Esophagus squamous epithelium (tissue), 5 donors: ENCODE data around the gene FILIP1L. TPM values are rescaled to one million over a fixed set of nuclear protein-coding genes. Genes with fewer than 3 reads are reported as not detected.
A peak's percentile ranks its signal among the peaks of the same experiment; 100 is the strongest.

Source experiments
- DNase-seq: peaks from one replicate; lab custom pipeline; 2025; lab: John Stamatoyannopoulos, UW
- H3K27ac ChIP-seq, 4 donors: fragments of 200-600 bp; sonication (generic); one replicate each; pipeline ENCODE4 v1.5.1; 2016 to 2019; ENCODE audit warnings: mild to moderate bottlenecking in 1 of 4
- H3K27me3 ChIP-seq, 4 donors: fragments of 200-600 bp; sonication (generic); 1 replicate in 3 of 4; 2 replicates in 1 of 4; pipeline versions ENCODE4 v1.5.1 to v1.6.0; 2017 to 2021; ENCODE audit warnings: antibody characterized with exemption in 1 of 4
- H3K36me3 ChIP-seq, 3 donors: fragments of 200-600 bp; sonication (generic); one replicate each; pipeline ENCODE4 v1.5.1; 2016 to 2019
- H3K4me1 ChIP-seq, 3 donors: fragments of 200-600 bp; sonication (generic); one replicate each; pipeline ENCODE4 v1.5.1; 2017 to 2019
- H3K4me3 ChIP-seq, 4 donors: fragments of 200-600 bp; sonication (generic); 1 replicate in 3 of 4; 2 replicates in 1 of 4; pipeline ENCODE4 v1.5.1; 2016 to 2019; ENCODE audit warnings: mild to moderate bottlenecking in 2 of 4, moderate library complexity in 1 of 4
- H3K9me3 ChIP-seq, 3 donors: fragments of 200-600 bp; sonication (generic); one replicate each; pipeline ENCODE4 v1.5.1; 2016 to 2019
- CTCF ChIP-seq, 6 experiments: fragments of 450-650 bp in 4 of 6; fragments of 200-600 bp in 2 of 6; sonication (generic) in 2 of 6; IDR thresholded peaks; one replicate each; pipeline ENCODE4 v1.5.1; 2016 to 2019; ENCODE audit warnings: antibody characterized with exemption in 6 of 6, mild to moderate bottlenecking in 4 of 6, moderate library complexity in 4 of 6
- POLR2A ChIP-seq, 4 donors: fragments of 450-650 bp; IDR thresholded peaks; one replicate each; pipeline ENCODE4 v1.6.1; 2017; ENCODE audit warnings: antibody characterized with exemption in 4 of 4, mild to moderate bottlenecking in 4 of 4, moderate library complexity in 3 of 4
- WGBS, 2 donors: methylation state at CpG; one replicate each; pipeline ENCODE4 v1.1.5; 2018; 5-methylcytosine and 5-hydroxymethylcytosine counted together
- intact Hi-C: fragments of 100-400 bp; cut with DNase I; formaldehyde crosslinking; loops from one replicate; pipeline ENCODE4 v1.15.0; 2022
- total RNA-seq, 4 donors: library from RNA; depleted of rRNA; stranded (reverse); fragments of >200 nt; gene quantifications; one replicate each; pipeline ENCODE4 v1.1.0, GENCODE V29; 2016
- donor health status: DM: yes; HTN: yes; CAD: no.

Gene FILIP1L
- total RNA-seq, 4 donors from 2014 or later = 2.5 to 23.5 (median 10.7) TPM

GRCh38 chr3:100005665-100006393 lies 108.5 kb downstream of the FILIP1L start:
- Histone ChIP-seq H3K4me1 (peaks cover 9 to 73% (median 34%) of the 10 kb centered on the region in 3 donors), H3K27ac (peak overlapping the region in 3 of 4 donors; percentile 28 to 54 (median 30)), H3K4me3 (no peak overlapping the region), H3K36me3 (no peaks in the 10 kb centered on the region), H3K9me3 (no peaks in the 10 kb centered on the region), H3K27me3 (no peaks in the 10 kb centered on the region)
- TF ChIP-seq POLR2A (IDR thresholded peaks at IDR 0.05) (no peak), CTCF (IDR thresholded peaks at IDR 0.05) (no peak)
- DNase-seq = no peak
- 89 to 94% methylated on average over 2 of the region's 2 CpGs for WGBS, 2 donors
- intact Hi-C loops = no loop called here

DNA sequence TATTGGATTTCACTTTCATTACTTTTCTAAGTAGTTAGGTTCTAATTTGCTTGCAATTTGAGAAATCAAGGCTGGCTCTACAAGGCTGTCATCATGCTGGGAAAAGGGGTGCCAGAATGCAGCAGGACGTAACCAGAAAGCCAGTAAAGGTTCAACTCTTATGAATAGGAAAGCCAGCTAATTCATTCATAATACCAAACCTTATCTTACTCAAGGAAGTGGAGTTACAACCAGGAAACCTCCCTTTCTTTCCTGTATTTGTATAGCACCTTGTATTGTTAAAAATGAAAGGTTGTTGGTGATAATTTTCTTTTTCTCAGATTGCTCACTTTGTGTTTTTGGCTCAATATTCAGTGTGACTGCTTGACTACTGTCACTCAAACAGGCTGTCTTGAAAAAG lies 109.4 kb downstream of the FILIP1L start:
- no peaks in the 10 kb centered on the region for H3K27me3 ChIP-seq
- intact Hi-C loops = no loop called here
- peaks cover 9 to 80% (median 34%) of the 10 kb centered on the region in 3 donors for H3K4me1 ChIP-seq
- H3K36me3 ChIP-seq = no peaks in the 10 kb centered on the region
- TF ChIP-seq CTCF (IDR thresholded peaks at IDR 0.05) (no peak), POLR2A (IDR thresholded peaks at IDR 0.05) (no peak)
- no peak for DNase-seq
- WGBS, 2 donors = 43 to 57% methylated on average over 1 of the region's 1 CpG
- H3K27ac ChIP-seq = peak overlapping the region in 3 of 4 donors; percentile 28 to 54 (median 45)
- H3K4me3 ChIP-seq = no peak overlapping the region
- no peaks in the 10 kb centered on the region for H3K9me3 ChIP-seq

- H3K36me3 ChIP-seq = no peaks in the 10 kb centered on the region
- peaks cover 9 to 85% (median 34%) of the 10 kb centered on the region in 3 donors for H3K4me1 ChIP-seq
- no peak for TF ChIP-seq POLR2A (IDR thresholded peaks at IDR 0.05)
- TF ChIP-seq CTCF (IDR thresholded peaks at IDR 0.05) = no peak
- intact Hi-C loops = no loop called here
- peak overlapping the region; percentile 43 to 74 (median 62) for H3K27ac ChIP-seq
- no peak for DNase-seq
- WGBS, 2 donors = 82 to 100% methylated on average over 4 of the region's 4 CpGs
- H3K27me3 ChIP-seq = no peaks in the 10 kb centered on the region
- H3K4me3 ChIP-seq = no peak overlapping the region
- no peaks in the 10 kb centered on the region for H3K9me3 ChIP-seq
Observed at GRCh38 chr3:100003609-100004503, 110.4 kb downstream of the FILIP1L start.

DNA sequence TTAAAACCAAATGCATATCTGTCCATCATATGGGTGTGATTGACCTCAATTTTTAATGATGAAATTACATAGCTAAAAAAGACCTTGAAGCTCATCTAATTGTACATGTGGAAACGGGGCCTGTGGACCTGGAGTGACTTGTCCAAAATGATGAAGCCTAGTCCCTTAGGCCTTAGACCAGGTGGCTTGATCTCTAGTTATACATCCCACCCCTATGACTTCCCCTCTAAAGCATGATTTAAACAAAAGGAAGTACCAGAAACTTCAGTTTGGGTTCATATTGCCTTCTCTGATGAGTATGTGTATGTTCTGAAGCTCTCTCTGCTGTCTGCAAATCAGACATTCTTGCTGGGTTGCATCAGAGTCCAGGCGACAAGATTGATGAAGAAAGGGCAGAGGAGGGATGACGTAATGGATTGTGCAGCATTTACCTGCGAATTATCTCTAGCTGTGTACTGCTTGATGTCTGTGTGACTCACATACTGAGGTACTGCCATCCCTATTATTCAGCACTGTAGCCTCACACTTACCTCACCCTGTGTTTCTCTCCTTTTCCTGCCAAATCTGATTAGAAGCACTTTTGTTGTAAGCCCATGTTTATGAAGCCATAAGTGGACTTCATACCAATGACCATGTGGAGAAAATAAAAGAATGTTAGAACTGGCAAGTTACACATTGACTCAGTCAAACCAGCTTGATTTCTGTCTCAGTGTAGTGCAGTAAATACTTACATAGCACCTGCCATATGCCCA lies 111.5 kb downstream of the FILIP1L start:
- peaks cover 9 to 77% (median 34%) of the 10 kb centered on the region in 3 donors for H3K4me1 ChIP-seq
- no peaks in the 10 kb centered on the region for H3K36me3 ChIP-seq
- no peak for DNase-seq
- no peaks in the 10 kb centered on the region for H3K9me3 ChIP-seq
- H3K27me3 ChIP-seq = no peaks in the 10 kb centered on the region
- H3K27ac ChIP-seq = peak overlapping the region; percentile 43 to 74 (median 62)
- WGBS, 2 donors = 30 to 49% methylated on average over 4 of the region's 4 CpGs
- H3K4me3 ChIP-seq = no peak overlapping the region
- TF ChIP-seq CTCF (IDR thresholded peaks at IDR 0.05) (no peak), POLR2A (IDR thresholded peaks at IDR 0.05) (no peak)
- intact Hi-C loops = no loop called here
